Central memory CD4-positive, alpha-beta T cell (primary cell): ENCODE data around the gene IL5RA.

Experiments
- DNase-seq: peaks from one replicate; pipeline ENCODE4 v3.0.0; 2022
- total RNA-seq, 3 experiments: gene quantifications; one replicate each; lab custom pipeline; 2026; lab: John Stamatoyannopoulos, UW

The IL5RA gene
- 0.11 to 2.9 (median 0.11) reads per million in 3 experiments for total RNA-seq

- DNase-seq, result peak; percentile 72
Measured at GRCh38 chr3:3110299-3110630, at the start of gene IL5RA. Gene IL5RA (minus strand): TSS chr3:3110374. CDS start chr3:3104984, 5,390 bp downstream.

- no peak for DNase-seq
Measured at GRCh38 chr3:3157484-3157883, 47.3 kb upstream of the IL5RA start.

- DNase-seq, result no peak
Measured at GRCh38 chr3:3154879-3155610, 44.9 kb upstream of the IL5RA start.

- no peak for DNase-seq
Measured at GRCh38 chr3:3151513-3151912, 41.3 kb upstream of the IL5RA start.

GRCh38 chr3:3149560-3149959, 39.4 kb upstream of the IL5RA start:
- DNase-seq, result no peak

GRCh38 chr3:3145831-3146230, 35.7 kb upstream of the IL5RA start:
- DNase-seq, result no peak

GRCh38 chr3:3141939-3142338, 31.8 kb upstream of the IL5RA start:
- no peak for DNase-seq

GRCh38 chr3:3137526-3137925, 27.4 kb upstream of the IL5RA start:
- no peak for DNase-seq

GRCh38 chr3:3134750-3135448, 24.7 kb upstream of the IL5RA start:
- no peak for DNase-seq

- no peak for DNase-seq
Measured at GRCh38 chr3:3133500-3133899, 23.3 kb upstream of the IL5RA start.

GRCh38 chr3:3129579-3129978, 19.4 kb upstream of the IL5RA start:
- no peak for DNase-seq

- DNase-seq, result peak; percentile 26
Measured at GRCh38 chr3:3127432-3128010, 17.3 kb upstream of the IL5RA start.

- DNase-seq, result peak; percentile 94
Measured at GRCh38 chr3:3126477-3127431, 16.6 kb upstream of the IL5RA start, which contains the start of gene TRNT1. Gene TRNT1 (plus strand): TSS chr3:3126940. CDS start chr3:3129041, 2,101 bp downstream.

GRCh38 chr3:3125977-3126376, 15.8 kb upstream of the IL5RA start:
- DNase-seq, result no peak

GRCh38 chr3:3119393-3119851, 9.2 kb upstream of the IL5RA start:
- DNase-seq, result no peak

GRCh38 chr3:3117651-3118050, 7.5 kb upstream of the IL5RA start:
- no peak for DNase-seq

GRCh38 chr3:3113042-3113709, 3.0 kb upstream of the IL5RA start:
- DNase-seq, result no peak

GRCh38 chr3:3110749-3111361, 681 bp upstream of the IL5RA start:
- DNase-seq, result no peak

GRCh38 chr3:3109407-3110298, 521 bp downstream of the IL5RA start:
- DNase-seq, result no peak

GRCh38 chr3:3107858-3108257, 2.3 kb downstream of the IL5RA start:
- DNase-seq, result no peak

GRCh38 chr3:3107181-3107580, 3.0 kb downstream of the IL5RA start:
- DNase-seq, result no peak
